Liver (tissue), 3 donors: ENCODE results near the gene RBM5.

Source experiments
- CTCF ChIP-seq: fragments of 150-350 bp; IDR thresholded peaks from 2 replicates; pipeline ENCODE4 v1.5.1; 2017; ENCODE audit warnings: improper control_type of control experiment, low read depth, low read length; ENCODE audit not compliant: missing input control
- HNF4G ChIP-seq: IDR thresholded peaks from 2 replicates; pipeline ENCODE4 v1.6.1; 2016; ENCODE audit warnings: antibody characterized with exemption
- JUND ChIP-seq, 2 donors: IDR thresholded peaks; 2 replicates each; pipeline ENCODE4 v1.6.1; 2016; ENCODE audit warnings: antibody characterized with exemption in 2 of 2
- MAX ChIP-seq: IDR thresholded peaks from 2 replicates; pipeline ENCODE4 v1.6.1; 2016; ENCODE audit warnings: antibody characterized with exemption
- RAD21 ChIP-seq, 2 donors: IDR thresholded peaks; 2 replicates each; pipeline ENCODE4 v1.6.1; 2016; ENCODE audit warnings: antibody characterized with exemption in 2 of 2, mild to moderate bottlenecking in 2 of 2
- REST ChIP-seq: IDR thresholded peaks from 2 replicates; pipeline ENCODE4 v1.6.1; 2016; ENCODE audit warnings: antibody characterized with exemption, mild to moderate bottlenecking
- TAF1 ChIP-seq: conservative IDR thresholded peaks from 2 replicates; pipeline ENCODE4 v1.6.1; 2016; ENCODE audit warnings: antibody characterized with exemption, mild to moderate bottlenecking
- ZBTB33 ChIP-seq: IDR thresholded peaks from 2 replicates; pipeline ENCODE4 v1.6.1; 2016; ENCODE audit warnings: antibody characterized with exemption
- donor health status: healthy.
- donor health status: healthy.

GRCh38 chr3:50163572-50164455 lies 75.1 kb downstream of the RBM5 start:
- no peak for TF ChIP-seq CTCF
- TF ChIP-seq MAX = no peak
- TF ChIP-seq JUND (IDR thresholded peaks at IDR 0.05) = no peak
- TF ChIP-seq REST = no peak
- no peak for TF ChIP-seq RAD21 (IDR thresholded peaks at IDR 0.05)
- TF ChIP-seq TAF1 = no peak
- no peak for TF ChIP-seq ZBTB33
- TF ChIP-seq HNF4G = no peak
